ENCODE measurements around the gene ZNF8. TPM values are rescaled to one million over a fixed set of nuclear protein-coding genes. Genes with fewer than 3 reads are reported as not detected.
A peak's percentile ranks its signal among the peaks of the same experiment; 100 is the strongest.

The ZNF8 gene
- total and polyA plus RNA-seq, 2 of the 4 experiments (the other 2 are of a cell fraction) = 2.1 to 3.9 TPM

GRCh38 chr19:58328999-58329398 lies 50.2 kb downstream of the ZNF8 start:
- WGBS, 2 experiments (ENCODE audit: extremely low coverage in 2 of 2, insufficient read length in 1 of 2) = 64% methylated on average over 4 of the region's 10 CpGs; no CpG with 5 or more reads in 1 of the 2 experiments

More at GRCh38 chr19:58328999-58329398, 50.2 kb downstream of the ZNF8 start:
- intact Hi-C loops (cut with micrococcal nuclease) = no loop called here
- H3K4me1 ChIP-seq (ENCODE audit: control insufficient read depth, insufficient read depth, low read length) = peaks cover 2% of the 10 kb centered on the region; the same call in 1 of the 2 replicates
- H3K23ac ChIP-seq (ENCODE audit: low read depth, low read length) = no peak overlapping the region
- ChIA-PET POLR2A (ENCODE audit: unreplicated experiment) (no interaction called here), CTCF (no interaction called here)
- no peak overlapping the region for H2AK5ac ChIP-seq (ENCODE audit: low read depth, low read length)
- no peak overlapping the region for H3K4me3 ChIP-seq (ENCODE audit: insufficient read depth, low read depth, low read length)
- H3K36me3 ChIP-seq (ENCODE audit: control insufficient read depth, insufficient read depth, low read length) = no peaks in the 10 kb centered on the region
- peaks cover 30 to 62% of the 10 kb centered on the region in 2 experiments for H3K79me1 ChIP-seq (ENCODE audit: low read depth in 1 of 2, low read length in 2 of 2)
- in situ Hi-C loops (cut with MboI; ENCODE audit: low sequenced_read_pairs) = no loop called here
- no peaks in the 10 kb centered on the region for H3K9me3 ChIP-seq (ENCODE audit: control insufficient read depth, insufficient read depth, low read length)
- H2AK9ac ChIP-seq (replicated peaks; ENCODE audit: low read depth, low read length, poor library complexity) = peak overlapping the region; percentile 26
- H3K18ac ChIP-seq (ENCODE audit: low read depth, low read length) = no peak overlapping the region
- ATAC-seq (ENCODE audit: low read depth) (no peak), DNase-seq (no peak)
- dilution Hi-C loops (cut with HindIII; ENCODE audit: low sequenced_read_pairs, unreplicated experiment) = no loop called here
- H3K27me3 ChIP-seq (ENCODE audit: control insufficient read depth, insufficient read depth, low read length) = no peaks in the 10 kb centered on the region
- no peak overlapping the region for H3K4ac ChIP-seq (ENCODE audit: low read depth, low read length)
- H4K8ac ChIP-seq (ENCODE audit: low read depth in 2 of 2, low read length in 2 of 2) = no peak overlapping the region
- TF ChIP-seq RCOR1 (IDR thresholded peaks at IDR 0.05; ENCODE audit: insufficient replicate concordance, low read length) (no peak), USF2 (IDR thresholded peaks at IDR 0.05; ENCODE audit: low read depth, low read length) (no peak), NFE2L2 (IDR thresholded peaks at IDR 0.05; ENCODE audit: low read depth, low read length) (no peak), FOS (IDR thresholded peaks at IDR 0.05; ENCODE audit: low read depth, low read length) (no peak), MAZ (IDR thresholded peaks at IDR 0.05; ENCODE audit: borderline replicate concordance, low read depth, low read length) (no peak), CHD1 (IDR thresholded peaks at IDR 0.05; ENCODE audit: low read depth, low read length) (no peak), CTCF (conservative IDR thresholded peaks at IDR 0.05; ENCODE audit: low read depth, low read length) (no peak; the same call in 1 of the 2 replicates), ELK1 (IDR thresholded peaks at IDR 0.05; ENCODE audit: borderline replicate concordance, low read depth, low read length) (no peak), BHLHE40 (IDR thresholded peaks at IDR 0.05; ENCODE audit: low read depth, low read length) (no peak)
- no peak overlapping the region for H3K27ac ChIP-seq (ENCODE audit: insufficient read depth, low read length)
- H4K5ac ChIP-seq (ENCODE audit: low read depth, low read length) = no peak overlapping the region
- no peak overlapping the region for H2BK5ac ChIP-seq (ENCODE audit: low read depth, low read length, poor library complexity, severe bottlenecking)
- no peak overlapping the region for H2AFZ ChIP-seq (replicated peaks; ENCODE audit: low read length, poor library complexity)
- H2BK15ac ChIP-seq (ENCODE audit: low read depth, low read length) = no peak overlapping the region
- no peak overlapping the region for H3K56ac ChIP-seq (ENCODE audit: extremely low read depth, insufficient read depth, low read length)
- peaks cover 5% of the 10 kb centered on the region; the same call in 1 of the 2 replicates for H4K20me1 ChIP-seq (ENCODE audit: insufficient read depth, low read length)
- H3K9me1 ChIP-seq (ENCODE audit: insufficient read depth, low read length) = peaks cover 14% of the 10 kb centered on the region
- H2BK120ac ChIP-seq (ENCODE audit: low read depth, low read length) = no peak overlapping the region
- no TSS peak for BruUV-seq (replicated peaks)
- no peak overlapping the region for H4K91ac ChIP-seq (ENCODE audit: insufficient read depth, low read depth, low read length)
- H3K14ac ChIP-seq (replicated peaks; ENCODE audit: low read depth, low read length) = no peak overlapping the region
- H3K9ac ChIP-seq (ENCODE audit: low read depth, low read length) = no peak overlapping the region
- no peak overlapping the region for H3K4me2 ChIP-seq (ENCODE audit: low read depth, low read length)
- H2BK20ac ChIP-seq (ENCODE audit: low read depth, low read length) = no peak overlapping the region
